Measurements from ENCODE around the gene ACTR1A. TPM values are rescaled to one million over a fixed set of nuclear protein-coding genes. Genes with fewer than 3 reads are reported as not detected.

The ACTR1A gene
- total RNA-seq, 4 donors from 2014 or later, result 38.7 to 106 (median 70.9) TPM

DNA sequence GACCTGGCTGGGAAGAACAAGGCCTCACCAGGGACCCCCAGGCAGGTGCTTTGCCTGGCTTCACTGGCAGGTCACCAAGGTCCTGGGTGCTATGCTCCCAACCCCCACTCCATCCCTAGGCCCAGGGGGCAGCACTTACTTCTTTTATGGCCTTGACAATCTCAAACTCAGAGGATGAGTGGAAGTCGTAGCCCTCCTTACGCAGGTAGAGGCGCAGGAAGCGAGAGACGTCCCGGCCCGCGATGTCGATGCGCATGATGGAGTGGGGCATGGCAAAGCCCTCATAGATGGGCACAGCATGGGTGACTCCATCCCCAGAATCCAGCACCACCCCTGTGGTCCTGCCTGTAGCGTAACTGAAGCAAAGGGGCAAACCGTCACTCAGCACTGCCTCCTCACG, 18.5 kb downstream of the ACTR1A start:
- TF ChIP-seq POLR2A (IDR thresholded peaks at IDR 0.05), result no peak
- TF ChIP-seq, protein P1, sequence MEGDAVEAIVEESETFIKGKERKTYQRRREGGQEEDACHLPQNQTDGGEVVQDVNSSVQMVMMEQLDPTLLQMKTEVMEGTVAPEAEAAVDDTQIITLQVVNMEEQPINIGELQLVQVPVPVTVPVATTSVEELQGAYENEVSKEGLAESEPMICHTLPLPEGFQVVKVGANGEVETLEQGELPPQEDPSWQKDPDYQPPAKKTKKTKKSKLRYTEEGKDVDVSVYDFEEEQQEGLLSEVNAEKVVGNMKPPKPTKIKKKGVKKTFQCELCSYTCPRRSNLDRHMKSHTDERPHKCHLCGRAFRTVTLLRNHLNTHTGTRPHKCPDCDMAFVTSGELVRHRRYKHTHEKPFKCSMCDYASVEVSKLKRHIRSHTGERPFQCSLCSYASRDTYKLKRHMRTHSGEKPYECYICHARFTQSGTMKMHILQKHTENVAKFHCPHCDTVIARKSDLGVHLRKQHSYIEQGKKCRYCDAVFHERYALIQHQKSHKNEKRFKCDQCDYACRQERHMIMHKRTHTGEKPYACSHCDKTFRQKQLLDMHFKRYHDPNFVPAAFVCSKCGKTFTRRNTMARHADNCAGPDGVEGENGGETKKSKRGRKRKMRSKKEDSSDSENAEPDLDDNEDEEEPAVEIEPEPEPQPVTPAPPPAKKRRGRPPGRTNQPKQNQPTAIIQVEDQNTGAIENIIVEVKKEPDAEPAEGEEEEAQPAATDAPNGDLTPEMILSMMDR (IDR thresholded peaks at IDR 0.05), result no peak
- H3K27me3 ChIP-seq, result no peaks in the 10 kb centered on the region
- H3K4me1 ChIP-seq, result no peaks in the 10 kb centered on the region
- no peak overlapping the region for H3K27ac ChIP-seq
- H3K4me3 ChIP-seq, result no peak overlapping the region
- no peaks in the 10 kb centered on the region for H3K9me3 ChIP-seq
- H3K36me3 ChIP-seq, result no peaks in the 10 kb centered on the region
- intact Hi-C loops (cut with DNase I; ENCODE audit: low total_unique reads), result no loop called here
- DNase-seq, result no peak

GRCh38 chr10:102480396-102480795, 22.1 kb downstream of the ACTR1A start:
- no peaks in the 10 kb centered on the region for H3K4me1 ChIP-seq
- no peak overlapping the region for H3K4me3 ChIP-seq
- no peak for TF ChIP-seq POLR2A (IDR thresholded peaks at IDR 0.05)
- TF ChIP-seq, protein P1 (IDR thresholded peaks at IDR 0.05), result no peak
- no peaks in the 10 kb centered on the region for H3K27me3 ChIP-seq
- no peaks in the 10 kb centered on the region for H3K9me3 ChIP-seq
- intact Hi-C loops (cut with DNase I; ENCODE audit: low total_unique reads), result no loop called here
- no peak overlapping the region for H3K27ac ChIP-seq
- no peaks in the 10 kb centered on the region for H3K36me3 ChIP-seq
- no peak for DNase-seq

DNA sequence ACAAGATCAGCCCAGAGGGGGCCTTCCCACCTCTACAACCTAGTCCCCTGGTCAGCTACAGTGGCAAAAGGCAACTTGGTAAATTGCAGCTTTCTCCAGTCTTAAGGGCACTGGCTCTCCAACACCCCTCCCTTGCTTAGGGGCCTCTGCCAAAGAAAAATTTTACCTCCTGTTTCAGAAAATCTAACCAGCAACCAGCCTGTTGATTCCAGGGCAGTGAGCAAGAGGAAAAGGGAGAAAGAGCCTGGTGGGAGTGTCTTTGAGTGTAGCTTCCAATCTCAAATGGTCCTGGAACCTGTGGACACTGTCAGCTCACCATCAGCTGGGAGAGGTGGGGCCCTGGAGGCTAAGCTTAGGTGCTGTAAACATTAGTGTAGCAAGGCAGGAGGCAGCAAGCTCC, 22.9 kb downstream of the ACTR1A start:
- H3K4me3 ChIP-seq, result no peak overlapping the region
- DNase-seq, result no peak
- intact Hi-C loops (cut with DNase I; ENCODE audit: low total_unique reads), result loop anchor here (5.0 kb wide), 1 partner anchor 87 kb away; no protein-coding TSS in a partner anchor
- no peaks in the 10 kb centered on the region for H3K9me3 ChIP-seq
- no peaks in the 10 kb centered on the region for H3K4me1 ChIP-seq
- no peaks in the 10 kb centered on the region for H3K27me3 ChIP-seq
- no peak for TF ChIP-seq POLR2A (IDR thresholded peaks at IDR 0.05)
- TF ChIP-seq, protein P1 (IDR thresholded peaks at IDR 0.05), result no peak
- H3K36me3 ChIP-seq, result no peaks in the 10 kb centered on the region
- H3K27ac ChIP-seq, result no peak overlapping the region

- TF ChIP-seq, protein P1 (IDR thresholded peaks at IDR 0.05), result no peak
- TF ChIP-seq POLR2A (IDR thresholded peaks at IDR 0.05), result no peak
- intact Hi-C loops (cut with DNase I; ENCODE audit: low total_unique reads), result loop anchor here (5.0 kb wide), 1 partner anchor 84 kb away; no protein-coding TSS in a partner anchor
- no peaks in the 10 kb centered on the region for H3K27me3 ChIP-seq
- no peaks in the 10 kb centered on the region for H3K4me1 ChIP-seq
- H3K36me3 ChIP-seq, result no peaks in the 10 kb centered on the region
- no peak for DNase-seq
- no peaks in the 10 kb centered on the region for H3K9me3 ChIP-seq
- H3K4me3 ChIP-seq, result no peak overlapping the region
- H3K27ac ChIP-seq, result no peak overlapping the region
Measured at GRCh38 chr10:102476466-102477141, 25.9 kb downstream of the ACTR1A start.

GRCh38 chr10:102475451-102476040, 27.0 kb downstream of the ACTR1A start:
- DNase-seq, result no peak
- Histone ChIP-seq H3K9me3 (no peaks in the 10 kb centered on the region), H3K36me3 (no peaks in the 10 kb centered on the region), H3K27me3 (no peaks in the 10 kb centered on the region), H3K4me3 (no peak overlapping the region), H3K27ac (no peak overlapping the region), H3K4me1 (no peaks in the 10 kb centered on the region)
- TF ChIP-seq, protein P1 (IDR thresholded peaks at IDR 0.05), result no peak
- TF ChIP-seq POLR2A (IDR thresholded peaks at IDR 0.05), result no peak
- intact Hi-C loops (cut with DNase I; ENCODE audit: low total_unique reads), result loop anchor here (5.0 kb wide), 1 partner anchor 83 kb away; no protein-coding TSS in a partner anchor
